HepG2 (cell line): ENCODE data around the gene C15orf62. TPM values are rescaled to one million over a fixed set of nuclear protein-coding genes. Genes with fewer than 3 reads are reported as not detected.

Experiments
- ADNP ChIP-seq: sonication (generic); formaldehyde crosslinking; IDR thresholded peaks from 2 replicates; pipeline ENCODE4 v1.4.0; 2020; ENCODE audit warnings: missing genetic modification reagents
- ARID4A ChIP-seq: sonication (generic); formaldehyde crosslinking; IDR thresholded peaks from 2 replicates; pipeline ENCODE4 v1.5.0; 2020; ENCODE audit warnings: mild to moderate bottlenecking, missing genetic modification reagents, borderline replicate concordance
- BCL3 ChIP-seq: sonication (generic); formaldehyde crosslinking; IDR thresholded peaks from 2 replicates; pipeline ENCODE4 v1.5.1; 2020; ENCODE audit warnings: mild to moderate bottlenecking, missing genetic modification reagents, moderate library complexity
- BHLHE40 ChIP-seq: IDR thresholded peaks from 2 replicates; pipeline ENCODE4 v1.6.1; 2011; ENCODE audit warnings: low read length, improper control_type of control experiment
- GABPA ChIP-seq, 2 experiments: IDR thresholded peaks; 2 replicates each; pipeline ENCODE4 v1.6.1; 2011 to 2016; ENCODE audit warnings: low read depth in 2 of 2, low read length in 1 of 2, missing biosample characterization in 1 of 2, missing genetic modification characterization in 1 of 2
- KDM3A ChIP-seq: IDR thresholded peaks from 2 replicates; pipeline ENCODE4 v1.6.1; 2018; ENCODE audit warnings: low read depth, missing compliant biosample characterization
- MZF1 ChIP-seq: sonication (generic); formaldehyde crosslinking; IDR thresholded peaks from 2 replicates; pipeline ENCODE4 v1.8.1; 2023; ENCODE audit warnings: mild to moderate bottlenecking, missing genetic modification reagents, borderline replicate concordance
- PTBP1 ChIP-seq: fragments of 200-400 bp; formaldehyde crosslinking; IDR thresholded peaks from 2 replicates; pipeline ENCODE4 v1.6.1; 2018; ENCODE audit warnings: low read length, low read depth; ENCODE audit not compliant: poor library complexity, severe bottlenecking
- REXO4 ChIP-seq: sonication (generic); formaldehyde crosslinking; IDR thresholded peaks from 2 replicates; pipeline ENCODE4 v1.8.0; 2022; ENCODE audit warnings: missing genetic modification reagents, mild to moderate bottlenecking, borderline replicate concordance
- SMAD9 ChIP-seq: sonication (generic); formaldehyde crosslinking; IDR thresholded peaks from 2 replicates; pipeline ENCODE4 v1.5.1; 2020; ENCODE audit warnings: mild to moderate bottlenecking, missing genetic modification reagents
- SP4 ChIP-seq: sonication (generic); formaldehyde crosslinking; IDR thresholded peaks from 2 replicates; pipeline ENCODE4 v1.8.1; 2023; ENCODE audit warnings: mild to moderate bottlenecking, missing genetic modification reagents
- ZFP36L1 ChIP-seq: sonication (generic); formaldehyde crosslinking; IDR thresholded peaks from 2 replicates; pipeline ENCODE4 v1.8.0; 2022; ENCODE audit warnings: mild to moderate bottlenecking, missing genetic modification reagents, moderate library complexity
- ZNF12 ChIP-seq: sonication (generic); formaldehyde crosslinking; IDR thresholded peaks from 2 replicates; pipeline ENCODE4 v1.5.0; 2020; ENCODE audit warnings: missing genetic modification reagents
- ZNF280B ChIP-seq: sonication (generic); formaldehyde crosslinking; IDR thresholded peaks from 2 replicates; pipeline ENCODE4 v1.5.0; 2020; ENCODE audit warnings: missing genetic modification reagents, mild to moderate bottlenecking, borderline replicate concordance
- ZNF558 ChIP-seq: sonication (generic); formaldehyde crosslinking; IDR thresholded peaks from 2 replicates; pipeline ENCODE4 v1.9.0; 2022; ENCODE audit warnings: mild to moderate bottlenecking, missing genetic modification reagents, borderline replicate concordance
- ZNF563 ChIP-seq: sonication (generic); formaldehyde crosslinking; IDR thresholded peaks from 2 replicates; pipeline ENCODE4 v1.8.0; 2022; ENCODE audit warnings: mild to moderate bottlenecking, moderate library complexity, missing genetic modification reagents
- ZNF572 ChIP-seq: sonication (generic); formaldehyde crosslinking; IDR thresholded peaks from 2 replicates; pipeline ENCODE4 v1.5.1; 2020; ENCODE audit warnings: mild to moderate bottlenecking, missing genetic modification reagents
- ZNF605 ChIP-seq: sonication (generic); formaldehyde crosslinking; IDR thresholded peaks from 2 replicates; pipeline ENCODE4 v1.8.0; 2022; ENCODE audit warnings: mild to moderate bottlenecking, missing genetic modification reagents
- ZNF850 ChIP-seq: sonication (generic); formaldehyde crosslinking; conservative IDR thresholded peaks from 2 replicates; pipeline ENCODE4 v1.9.0; 2021; ENCODE audit warnings: mild to moderate bottlenecking, missing genetic modification reagents
- ZSCAN29 ChIP-seq: sonication (generic); formaldehyde crosslinking; conservative IDR thresholded peaks from 2 replicates; pipeline ENCODE4 v1.4.0; 2020; ENCODE audit warnings: mild to moderate bottlenecking, missing genetic modification reagents
- polyA plus RNA-seq, 8 experiments: library from polyadenylated mRNA; depleted of rRNA in 3 of 8; stranded (reverse) in 7 of 8; unstranded in 1 of 8; fragments of >200 nt; fragmentation: Illumina TruSeq in 4 of 8; extraction: Trizol in 4 of 8; gene quantifications; 2 replicates each; pipeline versions ENCODE4 v1.2.1 to v1.2.3, GENCODE V29; 2011 to 2016; ENCODE audit warnings: low read depth in 4 of 8, missing spikeins in 1 of 8, mixed read lengths in 1 of 8; ENCODE audit not compliant: insufficient read depth in 1 of 8
- total RNA-seq, 5 experiments: library from RNA; depleted of rRNA; stranded (reverse); fragments of >200 nt; fragmentation: Illumina TruSeq; extraction: Trizol; gene quantifications; 2 replicates each; pipeline ENCODE4 v1.2.3, GENCODE V29; 2016; ENCODE audit warnings: low read depth in 1 of 5
- TF ChIP-seq, protein P1 (sequence below): sonication (generic); formaldehyde crosslinking; IDR thresholded peaks from 2 replicates; pipeline ENCODE4 v1.5.0; 2020; ENCODE audit warnings: missing genetic modification reagents

The C15orf62 gene
- total and polyA plus RNA-seq, 2 of the 13 experiments (the other 11 are each of a cell fraction or from before 2014, with no cell fraction given), result 0.51 to 1.1 TPM

DNA sequence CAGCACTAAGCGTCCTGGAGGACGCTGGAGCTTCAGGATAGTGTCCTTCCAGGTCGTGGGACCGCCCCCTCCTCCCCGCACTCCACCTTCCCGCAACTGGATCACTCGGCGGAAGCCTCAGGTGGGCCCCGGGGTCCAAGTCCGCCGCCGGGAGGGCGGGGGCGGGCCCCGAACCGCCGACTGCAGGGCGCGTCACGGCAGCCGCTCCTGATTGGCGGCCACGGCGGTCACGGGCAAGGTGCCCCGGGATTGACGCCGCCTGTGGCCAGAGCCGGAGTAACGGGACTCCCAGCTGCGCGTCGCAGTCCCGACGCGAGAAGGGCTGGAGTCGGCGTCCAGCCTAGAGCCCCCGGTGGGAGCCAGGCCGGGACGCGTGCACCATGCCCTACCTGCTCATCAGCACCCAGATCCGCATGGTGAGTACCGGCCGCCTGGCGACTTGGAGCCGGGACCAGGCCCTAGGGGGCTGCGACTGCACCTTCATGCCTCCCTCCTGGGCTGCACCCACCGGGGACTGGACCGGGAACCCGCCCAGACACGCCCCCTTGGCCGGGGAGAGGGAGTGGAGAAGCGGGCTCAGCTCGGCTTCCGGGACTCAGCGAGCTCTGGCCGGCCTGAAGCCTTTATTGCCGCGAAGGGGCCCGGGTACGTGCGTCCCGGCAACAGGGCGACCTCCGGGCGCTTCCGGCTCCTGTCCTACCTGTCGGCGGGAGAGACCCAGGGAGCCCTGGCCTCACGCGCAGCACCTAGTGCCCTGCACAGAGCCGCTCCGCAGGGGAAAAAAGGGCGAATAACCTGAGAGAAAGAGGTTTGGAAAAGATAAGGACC lies 5.8 kb upstream of the C15orf62 start, which contains the start of gene GCHFR (continued):
- TF ChIP-seq KDM3A (CRISPR knock-in tag) (0 out of 2 replicates have a peak, but pooled peaks have one; percentile 76), PTBP1 (peak; percentile 18), ZNF563 (CRISPR knock-in tag) (peak; percentile 93), ZNF605 (CRISPR knock-in tag) (peak; percentile 95), SMAD9 (CRISPR knock-in tag) (0 out of 2 replicates have a peak, but pooled peaks have one; percentile 50), BHLHE40 (peak; percentile 80), ADNP (CRISPR knock-in tag) (no peak), GABPA (IDR thresholded peaks at IDR 0.05; ENCODE audit: low read depth, low read length) (0 out of 2 replicates have a peak, but pooled peaks have one; percentile 14), GABPA (CRISPR knock-in tag; IDR thresholded peaks at IDR 0.05; ENCODE audit: low read depth) (peak; percentile 62; the same call in 1 of the 2 replicates), MZF1 (CRISPR knock-in tag) (no peak), ZFP36L1 (CRISPR knock-in tag) (peak; percentile 30), ZSCAN29 (CRISPR knock-in tag) (no peak), REXO4 (CRISPR knock-in tag) (peak; percentile 87), BCL3 (peak; percentile 83; the same call in 1 of the 2 replicates), ZNF850 (CRISPR knock-in tag) (no peak), ZNF280B (CRISPR knock-in tag) (peak; percentile 87; the same call in 1 of the 2 replicates), ZNF572 (CRISPR knock-in tag) (peak; percentile 59; the same call in 1 of the 2 replicates), SP4 (CRISPR knock-in tag) (peak; percentile 84), ZNF12 (CRISPR knock-in tag) (peak; percentile 38; the same call in 1 of the 2 replicates), ZNF558 (CRISPR knock-in tag) (peak; percentile 52; the same call in 1 of the 2 replicates), ARID4A (CRISPR knock-in tag) (peak; percentile 96)
- TF ChIP-seq, protein P1, sequence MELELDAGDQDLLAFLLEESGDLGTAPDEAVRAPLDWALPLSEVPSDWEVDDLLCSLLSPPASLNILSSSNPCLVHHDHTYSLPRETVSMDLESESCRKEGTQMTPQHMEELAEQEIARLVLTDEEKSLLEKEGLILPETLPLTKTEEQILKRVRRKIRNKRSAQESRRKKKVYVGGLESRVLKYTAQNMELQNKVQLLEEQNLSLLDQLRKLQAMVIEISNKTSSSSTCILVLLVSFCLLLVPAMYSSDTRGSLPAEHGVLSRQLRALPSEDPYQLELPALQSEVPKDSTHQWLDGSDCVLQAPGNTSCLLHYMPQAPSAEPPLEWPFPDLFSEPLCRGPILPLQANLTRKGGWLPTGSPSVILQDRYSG (CRISPR knock-in tag), result peak; percentile 59; the same call in 1 of the 2 replicates
